Measurements from ENCODE around the gene ATP5PO. TPM values are rescaled to one million over a fixed set of nuclear protein-coding genes. Genes with fewer than 3 reads are reported as not detected.

ATP5PO gene
- total RNA-seq, 1 experiment from 2014 or later = 264 TPM

- CTCF ChIA-PET = interaction anchor here (1.2 kb wide), 1 partner anchor 279 kb away, joined by 3 read pairs; no protein-coding TSS in a partner anchor
- H3K9me3 Mint-ChIP-seq = no peaks in the 10 kb centered on the region
- DNase-seq (ENCODE audit: low spot score) = no peak
- no peak for TF ChIP-seq STAT6 (CRISPR knock-in tag; conservative IDR thresholded peaks at IDR 0.05; ENCODE audit: low read depth)
- TF ChIP-seq ZNF532 (CRISPR knock-in tag; IDR thresholded peaks at IDR 0.05; ENCODE audit: borderline replicate concordance) = no peak
- TF ChIP-seq ELF4 (CRISPR knock-in tag; IDR thresholded peaks at IDR 0.05; ENCODE audit: low read depth) = no peak
- TF ChIP-seq ZNF671 (CRISPR knock-in tag; IDR thresholded peaks at IDR 0.05) = no peak
- TF ChIP-seq E2F4 (CRISPR knock-in tag; IDR thresholded peaks at IDR 0.05; ENCODE audit: borderline replicate concordance, low read depth) = no peak
- no peak for TF ChIP-seq ZNF263 (CRISPR knock-in tag; IDR thresholded peaks at IDR 0.05; ENCODE audit: low read depth)
- TF ChIP-seq ATF2 (CRISPR knock-in tag; IDR thresholded peaks at IDR 0.05; ENCODE audit: borderline replicate concordance, low read depth) = no peak
- no peak for TF ChIP-seq ARID4B (CRISPR knock-in tag; IDR thresholded peaks at IDR 0.05; ENCODE audit: borderline replicate concordance)
- no peak for TF ChIP-seq ZNF138 (CRISPR knock-in tag; conservative IDR thresholded peaks at IDR 0.05)
- no peak for TF ChIP-seq ZNF281 (CRISPR knock-in tag; IDR thresholded peaks at IDR 0.05)
- no peak for TF ChIP-seq IRF2 (CRISPR knock-in tag; IDR thresholded peaks at IDR 0.05; ENCODE audit: borderline replicate concordance, low read depth)
- TF ChIP-seq MLX (CRISPR knock-in tag; IDR thresholded peaks at IDR 0.05) = no peak
- TF ChIP-seq ZNF121 (CRISPR knock-in tag; IDR thresholded peaks at IDR 0.05) = no peak
- TF ChIP-seq TCF7 (CRISPR knock-in tag; IDR thresholded peaks at IDR 0.05; ENCODE audit: low read depth) = no peak
- TF ChIP-seq ZNF423 (CRISPR knock-in tag; IDR thresholded peaks at IDR 0.05) = no peak
- TF ChIP-seq JAZF1 (CRISPR knock-in tag; IDR thresholded peaks at IDR 0.05) = no peak
- no peak for TF ChIP-seq TEAD1 (CRISPR knock-in tag; IDR thresholded peaks at IDR 0.05)
- TF ChIP-seq ERG (CRISPR knock-in tag; IDR thresholded peaks at IDR 0.05) = no peak
- TF ChIP-seq CREB1 (CRISPR knock-in tag; IDR thresholded peaks at IDR 0.05) = no peak
Observed at GRCh38 chr21:33885172-33885514, 30.5 kb downstream of the ATP5PO start.

More at GRCh38 chr21:33885172-33885514, 30.5 kb downstream of the ATP5PO start:
- Mint-ChIP-seq H3K4me3 (no peak overlapping the region), H3K4me1 (peaks cover 17% of the 10 kb centered on the region), H3K36me3 (no peaks in the 10 kb centered on the region), H3K27me3 (ENCODE audit: low read depth) (no peaks in the 10 kb centered on the region; the same call in 1 of the 2 replicates), H3K27ac (no peak overlapping the region; the same call in 1 of the 2 replicates)
- POLR2A ChIA-PET = no interaction called here
- ATAC-seq = no peak

Data from WTC11 (cell line).